Measurements from ENCODE around the gene CCDC137. TPM values are rescaled to one million over a fixed set of nuclear protein-coding genes. Genes with fewer than 3 reads are reported as not detected.
A peak's percentile ranks its signal among the peaks of the same experiment; 100 is the strongest.
"Not testable (repeated sequence)": the region's sequence is repeated elsewhere in the genome, so short reads cannot be mapped to it uniquely, and the experiment has no call there.

The CCDC137 gene
- total RNA-seq, 1 donor from 2014 or later, result 0.96 TPM

DNA sequence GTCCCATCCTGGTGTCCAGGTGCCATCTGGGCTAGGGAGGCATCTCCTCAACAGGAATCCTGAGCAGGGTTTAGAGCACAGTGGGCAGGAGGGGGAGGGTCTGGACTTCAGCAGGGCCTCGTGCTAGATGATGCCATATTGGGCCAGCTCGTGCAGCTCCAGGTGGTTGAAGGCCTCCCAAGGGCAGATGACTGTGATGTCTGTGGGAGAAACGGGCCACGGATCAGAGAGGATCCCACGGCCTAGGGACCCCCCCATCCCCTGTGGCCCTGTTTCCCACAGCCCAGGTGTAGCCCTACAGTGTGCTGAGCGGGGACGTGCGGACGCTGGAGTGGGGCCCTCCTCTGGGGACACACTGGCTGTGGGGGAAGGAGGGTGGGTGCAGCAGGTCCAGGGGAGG is 15.6 kb upstream of the CCDC137 start:
- no peak for DNase-seq (ENCODE audit: low spot score)

DNA sequence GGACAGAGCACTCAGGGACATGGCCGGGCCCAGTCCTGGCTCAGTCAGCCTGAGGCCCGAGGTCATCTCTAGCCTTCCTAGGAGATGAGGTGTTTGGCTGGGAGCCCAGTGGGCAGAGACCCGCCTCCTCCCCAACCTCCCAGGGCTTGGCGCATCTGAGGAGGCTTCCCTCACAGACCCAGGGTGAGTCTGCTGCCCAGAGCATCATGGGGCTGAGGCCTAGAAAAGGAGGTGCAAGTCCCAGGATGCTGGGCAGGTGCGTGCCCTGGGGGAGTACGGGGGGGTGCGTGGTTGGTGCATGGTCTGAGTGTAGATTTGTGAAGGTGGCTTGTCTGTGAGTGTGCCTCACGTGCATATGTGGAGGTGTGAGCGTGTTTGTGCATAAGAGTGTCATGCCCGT is 14.8 kb upstream of the CCDC137 start:
- peak; percentile 13 for DNase-seq (ENCODE audit: low spot score)

DNA sequence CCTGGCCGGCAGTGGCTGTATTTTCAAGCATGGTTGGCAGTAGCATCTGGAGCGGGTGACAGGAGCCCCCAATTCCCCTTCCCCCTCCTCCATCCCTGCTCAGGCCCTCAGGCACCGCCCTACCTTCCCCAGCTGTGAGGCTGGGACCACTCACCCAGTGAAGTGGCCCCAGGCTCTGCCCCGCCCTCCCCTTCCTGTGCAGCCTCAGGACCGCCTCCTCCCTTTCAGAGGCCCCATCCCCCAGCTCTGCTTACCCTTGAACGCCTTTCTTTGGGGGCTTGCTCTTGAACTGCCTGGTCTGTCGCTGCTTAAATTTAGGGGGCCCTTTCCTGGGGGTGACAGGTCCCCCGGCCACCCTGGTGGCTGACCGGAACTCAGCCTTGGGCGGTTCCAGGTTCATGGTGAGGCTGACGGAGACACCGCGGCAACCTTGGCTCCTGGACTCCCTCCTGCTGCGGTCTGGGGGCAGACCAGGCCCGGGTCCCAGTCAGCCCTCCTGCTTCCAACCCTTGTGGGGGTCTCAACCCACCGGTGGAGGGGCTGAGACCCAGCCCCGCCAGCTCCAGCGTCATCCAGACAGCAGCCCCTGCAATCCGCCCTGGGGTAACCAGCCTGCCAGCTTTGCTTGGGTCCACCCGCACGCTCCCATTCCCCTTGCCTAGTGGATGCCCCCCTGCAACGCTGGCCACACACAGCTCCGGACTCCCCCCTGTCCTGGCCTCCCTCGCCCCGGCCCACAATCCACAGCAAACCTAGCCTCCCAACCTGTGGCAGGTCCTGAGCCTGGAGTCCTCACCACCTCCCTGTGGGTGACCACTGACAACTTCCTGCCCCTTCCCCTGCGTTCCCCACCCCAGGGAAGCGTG is 13.4 kb upstream of the CCDC137 start:
- no peak for DNase-seq (ENCODE audit: low spot score)

DNA sequence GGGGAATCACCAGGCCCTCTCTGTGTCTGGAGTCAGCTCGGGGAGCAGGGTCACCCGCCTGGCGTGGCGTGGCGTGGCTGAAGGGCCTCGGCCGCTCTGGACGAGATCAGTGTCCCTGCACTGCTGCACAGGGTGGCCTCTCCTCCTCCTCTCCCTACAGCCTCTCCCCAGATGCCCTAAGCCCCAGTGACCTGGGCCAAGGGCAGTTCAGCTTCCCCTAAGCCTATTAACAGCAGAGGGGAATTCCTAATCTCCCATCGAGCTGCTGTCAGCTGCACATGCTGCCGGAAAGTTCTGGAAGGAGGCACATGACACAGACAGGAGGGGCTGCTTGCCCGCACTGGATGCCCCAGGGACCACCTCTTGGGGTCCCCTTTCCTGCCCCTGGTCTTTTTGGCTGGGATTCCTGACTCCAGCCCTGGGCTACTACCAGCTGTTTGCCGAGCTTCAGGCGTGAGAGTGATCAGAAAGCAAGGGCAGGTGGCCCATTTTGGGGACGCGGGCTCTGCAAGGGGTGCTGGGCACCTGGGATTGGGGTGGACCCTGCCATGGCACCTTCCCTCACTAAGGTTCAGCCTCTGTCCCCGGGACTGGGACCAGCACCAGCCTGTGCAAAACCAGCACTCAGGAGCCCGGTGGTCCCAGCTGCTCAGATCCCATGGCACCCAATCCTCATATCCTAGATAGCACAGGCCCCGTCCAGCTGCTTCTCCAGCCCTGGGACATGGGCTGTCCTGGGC is 11.0 kb upstream of the CCDC137 start:
- no peak for DNase-seq (ENCODE audit: low spot score)

DNA sequence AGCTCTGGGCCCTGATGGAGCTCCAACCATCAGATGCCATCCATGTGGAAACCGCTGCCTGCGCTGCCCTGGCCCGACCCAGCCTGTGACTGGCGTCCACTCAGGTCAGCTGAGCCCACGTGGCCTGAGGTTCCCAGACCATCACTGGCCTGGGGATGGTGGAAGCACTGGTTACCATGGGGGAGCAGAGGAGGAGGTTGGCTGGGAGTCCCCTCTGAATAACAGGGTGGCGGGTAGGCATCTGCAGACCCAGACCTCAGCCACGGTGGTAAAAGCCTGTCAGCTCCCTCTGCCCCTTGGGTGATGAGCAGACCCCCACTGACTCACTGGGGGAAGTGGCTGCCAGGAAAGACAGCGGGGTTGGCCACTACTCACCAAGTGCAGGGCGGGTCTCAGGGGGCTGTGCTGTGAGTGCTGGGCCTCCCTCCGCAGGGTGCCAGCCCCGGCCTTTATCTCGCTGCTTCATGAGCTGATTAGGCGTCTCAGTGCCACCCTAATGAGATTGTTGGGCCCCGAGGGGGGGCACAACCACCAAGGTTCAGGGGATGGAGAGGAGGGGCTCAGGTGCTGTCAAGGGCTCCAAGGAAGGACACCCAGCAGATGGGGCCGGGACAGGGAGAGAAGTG is 10.3 kb upstream of the CCDC137 start, which contains the start of gene PDE6G:
Gene PDE6G (minus strand): TSS at position 425 of the 626 bp plus-strand sequence. CDS start 3,237 bp downstream, outside the sequence.
- no peak for DNase-seq (ENCODE audit: low spot score)

DNA sequence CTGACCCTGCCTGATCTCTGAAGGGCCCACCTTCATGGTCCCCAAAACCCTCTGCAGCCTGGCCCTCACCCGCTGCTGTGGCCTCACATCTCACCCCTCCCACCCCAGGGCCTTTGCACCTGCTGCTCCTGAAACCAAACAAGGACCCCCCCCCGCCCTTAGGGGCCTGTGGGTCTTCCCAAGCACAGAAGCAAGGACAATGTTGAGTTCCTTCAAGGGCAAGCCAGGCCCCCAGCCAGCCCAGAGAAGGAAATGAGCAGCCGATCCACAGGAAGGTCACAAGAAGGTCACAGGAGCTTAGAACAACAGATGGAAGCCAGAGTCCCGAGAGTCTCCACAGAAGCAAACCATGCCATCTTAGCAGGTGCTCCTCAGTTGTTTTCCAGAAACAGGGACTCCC is 9.7 kb upstream of the CCDC137 start:
- DNase-seq (ENCODE audit: low spot score), result no peak

DNA sequence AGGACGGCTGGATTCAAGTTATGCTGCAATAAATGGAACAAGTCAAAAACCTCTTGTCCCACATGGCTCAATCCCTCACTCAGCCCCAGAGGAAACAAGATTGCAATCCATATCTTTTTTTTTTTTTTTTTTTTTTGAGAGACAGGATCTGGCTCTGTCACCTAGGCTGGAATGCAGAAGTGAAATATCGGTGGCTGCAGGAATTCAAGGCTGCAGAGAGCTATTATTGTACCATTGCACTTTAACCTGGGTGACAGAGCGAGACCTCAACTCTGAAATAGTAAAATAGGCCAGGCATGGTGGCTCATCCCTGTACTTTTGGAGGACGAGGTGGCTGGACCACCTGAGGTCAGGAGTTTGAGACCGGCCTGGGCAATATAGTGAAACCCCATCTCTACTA is 7.5 kb upstream of the CCDC137 start:
- DNase-seq (ENCODE audit: low spot score), result no peak

DNA sequence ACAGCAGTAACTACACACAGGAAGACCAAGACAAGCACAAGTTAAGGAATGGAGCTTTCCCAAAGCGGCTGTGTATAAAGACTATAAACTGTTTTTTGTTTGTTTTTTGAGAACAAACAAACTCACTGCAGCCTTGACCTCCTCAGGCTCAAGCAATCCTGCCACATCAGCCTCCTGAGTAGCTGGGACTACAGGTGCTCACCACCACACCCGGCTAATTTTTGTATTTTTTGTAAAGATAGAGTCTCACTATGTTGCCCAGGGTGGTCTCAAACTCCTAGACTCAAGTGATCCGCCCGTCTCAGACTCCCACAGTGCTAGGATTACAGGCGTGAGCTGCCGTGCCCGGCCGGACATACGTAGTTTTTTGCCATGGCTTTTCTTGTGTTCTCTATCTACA is 6.1 kb upstream of the CCDC137 start:
- no peak for DNase-seq (ENCODE audit: low spot score)

DNA sequence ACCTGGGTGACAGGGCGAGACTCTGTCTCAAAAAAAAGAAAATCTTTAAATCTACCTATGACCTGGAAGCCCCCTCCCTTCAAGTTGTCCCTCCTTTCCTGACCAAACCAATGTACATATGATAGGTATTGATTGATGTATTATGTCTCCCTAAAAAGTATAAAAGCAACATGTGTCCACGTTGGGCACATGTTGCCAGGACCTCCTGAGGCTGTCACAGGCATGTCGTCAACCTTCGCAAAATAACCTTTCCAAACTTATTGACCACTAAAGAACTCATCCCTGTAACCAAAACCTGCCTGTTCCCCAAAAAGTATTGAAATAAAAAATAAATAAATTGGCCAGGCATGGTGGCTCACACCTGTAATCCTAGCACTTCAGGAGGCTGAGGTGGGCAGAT is 4.5 kb upstream of the CCDC137 start:
- no peak for DNase-seq (ENCODE audit: low spot score)

DNA sequence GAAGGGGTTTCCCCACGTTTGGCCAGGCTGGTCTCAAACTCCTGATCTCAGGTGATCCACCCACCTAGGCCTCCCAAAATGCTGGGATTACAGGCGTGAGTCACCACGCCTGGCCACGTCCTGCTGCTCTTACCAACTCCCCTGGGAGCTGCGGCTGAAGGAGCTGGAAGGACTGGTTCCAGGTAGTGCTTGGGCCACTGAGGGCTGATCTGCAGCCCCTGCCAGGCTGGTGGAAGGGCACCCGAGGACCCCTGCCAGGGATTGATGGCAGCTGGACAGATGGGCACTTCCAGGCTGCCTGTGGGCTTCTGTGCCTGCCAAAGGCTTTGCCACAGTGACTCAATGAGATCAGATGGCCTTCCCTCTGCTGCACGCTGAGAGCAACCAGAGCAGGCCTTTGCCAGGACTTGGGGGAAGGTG is 2.5 kb upstream of the CCDC137 start:
- no peak for DNase-seq (ENCODE audit: low spot score)

DNA sequence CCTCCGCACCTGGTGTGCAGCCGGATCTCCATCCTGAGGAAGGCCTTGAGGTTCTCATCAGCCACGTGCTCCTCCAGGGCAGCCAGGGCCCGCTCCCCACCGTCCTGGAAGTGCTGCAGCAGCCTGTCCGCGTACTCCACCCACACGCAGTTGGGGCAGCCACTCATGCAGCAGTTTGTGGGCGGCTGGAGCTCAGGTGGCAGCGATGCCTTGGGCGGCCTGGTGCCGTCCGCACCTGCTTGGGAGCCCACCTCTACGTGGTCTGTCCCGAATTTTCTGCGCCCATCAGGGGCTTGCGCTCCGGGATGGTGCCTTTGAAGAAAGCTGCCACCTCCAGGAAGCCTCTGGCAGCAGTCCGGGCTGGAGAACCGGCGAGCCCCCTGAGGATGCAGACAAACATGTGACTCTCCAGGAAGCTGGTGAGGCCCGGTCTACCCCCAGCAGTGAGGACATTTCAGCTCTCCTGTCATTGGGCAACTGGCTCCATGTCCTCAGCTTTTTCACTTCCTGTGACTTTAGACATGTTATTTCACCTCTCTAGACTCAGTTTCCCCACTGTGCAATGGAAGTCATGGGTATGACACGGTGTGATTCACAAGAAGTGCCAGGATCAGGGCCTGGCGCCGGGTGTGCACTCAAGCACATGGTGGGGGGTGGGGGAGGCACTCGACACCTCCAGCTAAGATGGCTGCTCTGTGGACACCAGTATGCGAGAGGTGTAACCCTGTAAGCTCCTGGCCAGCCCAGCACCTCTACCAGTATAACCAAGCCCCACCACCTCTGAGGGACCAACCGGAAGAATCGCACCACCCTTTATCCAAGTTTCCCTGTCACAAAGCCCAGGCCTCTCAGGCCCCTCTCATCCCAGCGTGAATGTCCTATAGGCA is 1.1 kb upstream of the CCDC137 start:
- no peak for DNase-seq (ENCODE audit: low spot score)

DNA sequence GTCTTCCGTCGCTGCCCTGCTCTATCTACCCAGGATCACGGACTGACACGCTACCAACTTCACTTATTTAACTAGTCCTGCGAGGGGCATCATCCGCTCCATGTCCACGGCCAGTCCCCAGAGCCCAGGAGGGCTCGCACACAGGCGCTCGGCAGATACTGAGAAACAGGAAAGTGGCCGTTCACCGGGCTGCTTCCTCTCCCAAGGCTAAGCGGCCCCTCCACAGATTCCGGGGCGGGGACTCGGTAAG is 520 bp upstream of the CCDC137 start:
- DNase-seq (ENCODE audit: low spot score), result no peak

DNA sequence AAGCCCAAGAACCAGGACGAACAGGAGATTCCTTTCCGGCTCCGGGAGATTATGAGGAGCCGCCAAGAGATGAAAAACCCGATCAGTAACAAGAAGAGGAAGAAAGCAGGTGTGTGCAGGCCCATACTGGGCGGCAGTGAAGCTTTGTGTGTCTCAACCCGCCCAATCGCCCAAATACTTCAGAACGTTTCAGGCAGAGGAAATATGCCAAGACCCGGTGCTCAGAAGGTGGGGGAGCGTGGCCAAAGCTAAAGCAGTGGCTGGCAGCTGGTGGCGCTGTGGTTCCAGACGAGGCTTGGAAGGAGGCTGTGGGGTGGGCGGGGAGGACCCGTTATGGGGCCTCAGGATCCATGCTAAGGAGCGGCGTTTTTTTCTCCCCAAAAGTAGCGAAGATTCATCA is 1.2 kb downstream of the CCDC137 start:
- DNase-seq (ENCODE audit: low spot score), result no peak

DNA sequence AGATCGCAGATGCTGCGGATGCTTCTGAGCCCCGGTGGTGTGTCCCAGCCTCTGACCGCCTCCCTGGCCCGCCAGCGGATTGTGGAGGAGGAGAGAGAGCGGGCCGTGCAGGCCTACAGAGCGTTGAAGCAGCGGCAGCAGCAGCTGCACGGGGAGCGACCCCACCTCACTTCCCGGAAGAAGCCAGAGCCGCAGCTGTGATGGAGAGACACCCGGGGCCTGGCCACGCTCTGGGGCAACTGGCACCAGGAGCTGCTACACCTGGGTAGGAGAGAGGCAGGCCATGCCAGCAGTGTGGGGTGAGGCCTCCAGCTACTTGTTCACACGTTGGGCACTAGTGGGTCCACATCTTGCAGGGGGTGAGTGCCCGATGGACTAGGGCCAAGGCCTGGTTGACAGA is 6.0 kb downstream of the CCDC137 start:
- DNase-seq (ENCODE audit: low spot score), result no peak

DNA sequence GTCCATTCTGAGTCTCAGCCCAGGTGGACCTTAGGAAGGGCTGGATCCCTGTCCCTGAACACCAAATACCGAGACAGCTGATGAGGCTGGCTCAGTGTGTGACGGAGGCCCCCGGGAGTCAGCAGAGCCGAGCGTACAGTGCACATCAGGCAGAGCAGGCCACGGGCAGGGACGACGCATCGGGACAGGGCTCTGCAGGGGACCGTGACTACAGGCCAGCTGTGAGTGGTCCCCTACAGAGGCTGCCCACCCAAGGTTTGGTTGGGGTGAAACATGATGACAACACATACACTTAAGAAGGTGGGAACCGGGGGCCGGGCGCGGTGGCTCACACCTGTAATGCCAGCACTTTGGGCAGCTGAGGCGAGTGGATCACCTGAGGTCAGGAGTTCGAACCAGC is 6.4 kb downstream of the CCDC137 start:
- no peak for DNase-seq (ENCODE audit: low spot score)

DNA sequence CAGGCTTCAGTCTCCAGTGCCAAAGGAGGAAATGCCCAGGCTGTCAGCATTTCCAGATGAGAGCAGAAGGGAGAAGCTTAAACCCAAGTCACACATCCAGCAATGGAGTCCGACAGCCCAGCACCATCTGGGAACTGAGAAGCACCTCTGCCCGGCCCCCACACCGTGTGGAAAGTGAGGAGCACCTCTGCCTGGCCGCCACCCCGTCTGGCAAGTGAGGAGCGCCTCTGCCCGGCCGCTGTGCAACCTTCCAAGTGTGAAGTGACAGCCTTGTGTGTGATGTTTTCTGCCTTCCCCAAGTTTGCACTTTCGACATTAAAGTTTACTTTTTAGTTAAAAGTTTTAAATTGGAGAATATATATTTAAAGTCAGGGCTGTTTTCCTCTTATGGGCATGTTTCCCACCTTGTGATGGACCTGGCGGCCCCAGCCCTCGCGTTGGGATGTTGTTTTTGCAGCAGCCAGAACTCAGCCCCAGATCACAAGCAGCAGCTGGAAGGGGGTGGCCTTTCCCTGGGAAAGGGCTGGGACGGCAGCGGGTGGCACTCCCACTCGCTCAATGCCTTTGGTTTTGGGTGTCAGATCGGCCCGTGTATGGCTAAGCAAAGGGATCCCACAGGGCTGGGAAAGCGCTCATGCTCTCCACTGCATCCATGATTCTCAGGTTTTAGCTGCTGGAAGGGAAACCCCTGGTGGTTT is 7.2 kb downstream of the CCDC137 start:
- no peak for DNase-seq (ENCODE audit: low spot score)

DNA sequence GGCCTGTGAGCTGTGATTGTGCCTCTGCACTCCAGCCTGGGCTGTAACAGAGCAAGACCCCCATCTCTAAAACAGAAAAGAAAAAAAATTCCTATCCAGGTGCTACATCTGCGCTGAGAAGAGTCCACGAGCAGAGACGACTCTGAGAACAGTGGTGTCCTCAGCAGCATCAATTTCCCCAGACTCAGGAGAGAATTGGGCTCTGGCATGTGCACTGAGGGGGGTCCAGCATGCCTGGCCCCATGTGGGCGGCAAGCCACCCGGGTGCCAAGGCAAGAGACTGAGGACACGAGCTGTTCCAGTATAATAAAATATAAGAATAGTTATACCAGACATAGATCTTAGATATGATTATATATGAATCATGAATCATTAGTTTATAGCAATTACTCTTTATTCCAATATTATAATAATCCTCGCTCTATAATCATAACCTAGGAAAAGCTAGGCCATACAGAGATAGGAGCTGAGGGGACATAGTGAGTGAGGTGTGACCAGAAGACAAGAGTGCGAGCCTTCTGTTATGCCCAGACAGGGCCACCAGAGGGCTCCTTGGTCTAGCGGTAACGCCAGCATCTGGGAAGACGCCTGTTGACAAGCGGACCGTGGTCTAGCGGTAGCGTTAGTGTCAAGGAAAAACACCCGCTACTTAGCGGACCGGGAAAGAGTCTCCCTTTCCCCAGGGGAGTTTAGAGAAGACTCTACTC is 9.1 kb downstream of the CCDC137 start:
- not testable (repeated sequence) for DNase-seq (ENCODE audit: low spot score)

DNA sequence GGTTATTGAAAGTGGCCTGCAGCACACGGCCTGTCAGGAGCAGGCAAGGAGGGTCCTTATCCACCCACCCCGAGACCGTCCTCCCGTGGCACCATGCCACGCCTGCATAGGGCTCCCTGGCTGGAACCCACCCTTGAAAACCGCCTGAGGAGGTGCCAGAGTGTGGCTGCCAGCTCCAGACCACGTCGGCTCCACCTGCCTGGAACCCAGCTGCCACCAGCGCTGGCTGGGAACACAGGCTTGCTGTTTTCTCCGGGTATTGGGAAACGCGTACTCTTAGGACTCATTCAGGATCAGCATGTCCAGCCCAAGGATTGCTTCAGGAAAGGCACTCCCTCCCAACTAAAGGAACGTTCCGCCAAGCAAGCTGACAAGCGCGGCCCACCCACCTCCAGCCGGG is 10.4 kb downstream of the CCDC137 start:
- no peak for DNase-seq (ENCODE audit: low spot score)

DNA sequence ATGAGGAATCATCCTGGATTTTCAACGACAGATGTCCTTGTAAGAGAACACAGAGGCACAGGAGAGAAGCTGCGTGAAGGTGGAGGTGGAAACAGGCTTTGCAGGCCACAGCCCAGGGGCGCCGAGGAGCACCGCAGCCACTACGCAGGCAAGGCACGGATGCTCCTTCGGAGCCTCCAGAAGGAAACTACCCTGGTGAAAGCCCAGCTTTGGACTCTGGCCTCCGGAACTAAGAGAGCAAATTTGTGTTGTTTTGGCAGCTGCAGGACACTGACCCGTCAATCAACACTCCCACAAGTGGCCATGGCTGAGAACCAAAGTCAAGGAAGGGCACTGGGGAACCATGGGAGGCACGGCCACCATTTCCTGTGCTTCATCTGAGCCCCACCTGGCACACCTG is 13.6 kb downstream of the CCDC137 start:
- no peak for DNase-seq (ENCODE audit: low spot score)

DNA sequence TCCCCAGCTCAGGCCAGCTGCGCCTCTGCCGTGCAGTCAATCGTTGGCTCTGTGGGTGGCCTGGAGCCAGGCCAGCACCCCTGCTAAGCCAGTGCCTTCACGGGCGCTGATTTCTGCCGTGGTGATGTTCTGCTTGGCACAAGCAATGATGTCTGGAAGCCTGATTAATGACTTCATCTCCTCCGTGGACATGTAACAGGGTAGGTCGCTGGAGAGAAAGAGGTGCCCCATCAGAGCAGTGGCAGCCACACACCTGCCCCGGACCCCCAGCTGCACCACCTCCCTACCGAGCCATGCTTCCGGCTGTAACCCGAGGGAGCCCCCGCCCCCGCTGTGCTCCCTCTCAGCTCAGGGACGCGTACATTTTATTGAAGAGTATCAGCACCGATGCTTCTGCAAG is 15.1 kb downstream of the CCDC137 start:
- DNase-seq (ENCODE audit: low spot score), result no peak

Measured in umbilical cord (tissue), 2 donors.